ENCODE measurements around the gene NPPC. TPM values are rescaled to one million over a fixed set of nuclear protein-coding genes. Genes with fewer than 3 reads are reported as not detected.

The NPPC gene
- total RNA-seq, 1 donor from 2014 or later: 0.66 TPM

DNA sequence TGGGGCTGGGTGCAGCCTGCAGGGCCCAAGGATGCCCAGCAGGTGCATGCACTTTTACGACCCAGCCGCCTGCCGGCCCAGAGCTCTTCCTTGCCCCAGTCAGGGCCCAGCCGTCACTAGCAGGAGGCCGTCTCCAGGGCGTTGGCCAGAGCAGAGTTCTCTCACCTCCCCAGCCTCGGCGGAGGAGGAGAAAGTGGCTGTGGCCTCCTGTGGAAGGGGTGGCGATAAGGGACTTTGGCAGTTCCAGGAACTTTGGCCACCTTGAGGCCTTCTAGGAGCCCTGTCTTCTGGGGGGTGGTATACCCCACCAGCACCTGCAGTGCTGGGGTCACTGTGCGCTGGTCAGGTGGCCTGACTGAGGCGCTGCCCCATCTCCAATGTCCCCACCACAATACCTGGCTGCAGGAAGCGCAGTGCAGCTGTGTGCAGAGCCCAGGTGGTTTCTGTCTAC lies 22.0 kb downstream of the NPPC start:
- Histone ChIP-seq H3K4me2 (ENCODE audit: low read length) (no peak overlapping the region), H3K79me2 (ENCODE audit: insufficient read depth, low read length) (no peaks in the 10 kb centered on the region), H3K4me3 (ENCODE audit: insufficient read depth, low read depth, low read length) (no peak overlapping the region), H3K36me3 (ENCODE audit: insufficient read depth, low read length) (no peaks in the 10 kb centered on the region), H2AFZ (ENCODE audit: low read depth, low read length) (no peak overlapping the region), H4K20me1 (ENCODE audit: insufficient read depth, low read length) (no peaks in the 10 kb centered on the region), H3K9ac (ENCODE audit: low read length) (no peak overlapping the region), H3K4me1 (ENCODE audit: insufficient read depth, low read length) (no peaks in the 10 kb centered on the region), H3K27me3 (ENCODE audit: insufficient read depth, low read length) (peaks cover 3% of the 10 kb centered on the region), H3K27ac (ENCODE audit: low read depth, low read length) (no peak overlapping the region), H3K9me3 (ENCODE audit: insufficient read depth, low read depth, low read length) (peaks cover 2% of the 10 kb centered on the region)
- FAIRE-seq (no peak), DNase-seq (ENCODE audit: low read depth) (no peak)
- no peak overlapping the region for H3K4me3 Mint-ChIP-seq (ENCODE audit: unreplicated experiment)
- no peaks in the 10 kb centered on the region for H3K36me3 Mint-ChIP-seq (ENCODE audit: low read depth, unreplicated experiment)
- no peaks in the 10 kb centered on the region for H3K4me1 Mint-ChIP-seq (ENCODE audit: low read depth, unreplicated experiment)
- H3K27ac Mint-ChIP-seq (ENCODE audit: unreplicated experiment): no peak overlapping the region
- peaks cover 28% of the 10 kb centered on the region for H3K27me3 Mint-ChIP-seq (ENCODE audit: low read depth, unreplicated experiment)
- TF ChIP-seq, protein P1, sequence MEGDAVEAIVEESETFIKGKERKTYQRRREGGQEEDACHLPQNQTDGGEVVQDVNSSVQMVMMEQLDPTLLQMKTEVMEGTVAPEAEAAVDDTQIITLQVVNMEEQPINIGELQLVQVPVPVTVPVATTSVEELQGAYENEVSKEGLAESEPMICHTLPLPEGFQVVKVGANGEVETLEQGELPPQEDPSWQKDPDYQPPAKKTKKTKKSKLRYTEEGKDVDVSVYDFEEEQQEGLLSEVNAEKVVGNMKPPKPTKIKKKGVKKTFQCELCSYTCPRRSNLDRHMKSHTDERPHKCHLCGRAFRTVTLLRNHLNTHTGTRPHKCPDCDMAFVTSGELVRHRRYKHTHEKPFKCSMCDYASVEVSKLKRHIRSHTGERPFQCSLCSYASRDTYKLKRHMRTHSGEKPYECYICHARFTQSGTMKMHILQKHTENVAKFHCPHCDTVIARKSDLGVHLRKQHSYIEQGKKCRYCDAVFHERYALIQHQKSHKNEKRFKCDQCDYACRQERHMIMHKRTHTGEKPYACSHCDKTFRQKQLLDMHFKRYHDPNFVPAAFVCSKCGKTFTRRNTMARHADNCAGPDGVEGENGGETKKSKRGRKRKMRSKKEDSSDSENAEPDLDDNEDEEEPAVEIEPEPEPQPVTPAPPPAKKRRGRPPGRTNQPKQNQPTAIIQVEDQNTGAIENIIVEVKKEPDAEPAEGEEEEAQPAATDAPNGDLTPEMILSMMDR (IDR thresholded peaks at IDR 0.05; ENCODE audit: insufficient read depth, low read depth, low read length): no peak
- no peak for TF ChIP-seq EZH2 (IDR thresholded peaks at IDR 0.05; ENCODE audit: insufficient read depth, low read length)
- H3K9me3 Mint-ChIP-seq (ENCODE audit: unreplicated experiment): no peaks in the 10 kb centered on the region

DNA sequence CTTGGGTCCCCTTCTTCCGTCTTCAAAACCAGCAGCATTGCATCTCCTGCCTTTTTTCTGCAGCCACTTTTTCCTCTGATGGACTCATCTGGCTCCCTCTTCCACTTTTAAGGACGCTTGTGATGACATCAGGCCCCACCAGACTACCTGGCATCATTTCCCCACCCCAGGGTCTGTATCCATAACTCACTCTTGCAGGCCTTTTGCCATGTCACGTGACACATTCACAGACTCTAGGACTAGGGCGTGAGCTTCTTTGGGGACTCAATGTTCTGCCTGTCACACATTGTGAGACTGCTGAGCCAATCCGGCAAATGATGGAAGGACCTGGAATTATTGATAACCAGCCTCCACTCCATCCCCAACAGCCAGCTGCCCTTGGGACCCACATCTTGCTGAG lies 23.6 kb downstream of the NPPC start:
- H3K4me1 Mint-ChIP-seq (ENCODE audit: low read depth, unreplicated experiment): no peaks in the 10 kb centered on the region
- no peak overlapping the region for H3K4me3 Mint-ChIP-seq (ENCODE audit: unreplicated experiment)
- Histone ChIP-seq H3K36me3 (ENCODE audit: insufficient read depth, low read length) (no peaks in the 10 kb centered on the region), H3K9ac (ENCODE audit: low read length) (no peak overlapping the region), H3K27ac (ENCODE audit: low read depth, low read length) (no peak overlapping the region), H3K9me3 (ENCODE audit: insufficient read depth, low read depth, low read length) (peaks cover 2% of the 10 kb centered on the region), H3K4me3 (ENCODE audit: insufficient read depth, low read depth, low read length) (no peak overlapping the region), H3K4me1 (ENCODE audit: insufficient read depth, low read length) (no peaks in the 10 kb centered on the region), H2AFZ (ENCODE audit: low read depth, low read length) (no peak overlapping the region), H3K79me2 (ENCODE audit: insufficient read depth, low read length) (no peaks in the 10 kb centered on the region), H4K20me1 (ENCODE audit: insufficient read depth, low read length) (no peaks in the 10 kb centered on the region), H3K27me3 (ENCODE audit: insufficient read depth, low read length) (peaks cover 9% of the 10 kb centered on the region), H3K4me2 (ENCODE audit: low read length) (no peak overlapping the region)
- no peak overlapping the region for H3K27ac Mint-ChIP-seq (ENCODE audit: unreplicated experiment)
- H3K27me3 Mint-ChIP-seq (ENCODE audit: low read depth, unreplicated experiment): peaks cover 24% of the 10 kb centered on the region
- DNase-seq (ENCODE audit: low read depth) (no peak), FAIRE-seq (no peak)
- H3K9me3 Mint-ChIP-seq (ENCODE audit: unreplicated experiment): no peaks in the 10 kb centered on the region
- no peaks in the 10 kb centered on the region for H3K36me3 Mint-ChIP-seq (ENCODE audit: low read depth, unreplicated experiment)
- no peak for TF ChIP-seq EZH2 (IDR thresholded peaks at IDR 0.05; ENCODE audit: insufficient read depth, low read length)
- TF ChIP-seq, protein P1 (IDR thresholded peaks at IDR 0.05; ENCODE audit: insufficient read depth, low read depth, low read length): no peak

DNA sequence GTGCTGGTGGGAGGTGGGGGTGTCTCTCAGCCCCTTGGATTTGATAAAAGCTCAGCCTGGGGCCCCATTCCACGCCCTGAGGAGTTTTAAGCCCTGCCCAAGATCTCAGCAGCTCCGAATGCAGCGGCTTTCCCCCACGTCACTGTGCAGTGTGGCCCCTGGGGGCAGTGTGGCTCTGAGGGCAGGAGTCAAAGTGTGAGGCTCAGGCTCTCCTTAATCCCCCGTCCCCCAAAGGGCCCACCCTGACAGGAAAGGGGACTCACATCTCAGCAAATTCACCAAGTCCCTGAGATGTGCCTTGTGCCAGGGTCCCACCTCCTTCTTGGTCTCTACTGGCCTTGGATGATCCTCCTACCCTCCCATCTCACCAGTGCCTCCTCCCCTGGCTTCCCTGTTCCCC lies 25.2 kb downstream of the NPPC start:
- Mint-ChIP-seq H3K36me3 (ENCODE audit: low read depth, unreplicated experiment) (no peaks in the 10 kb centered on the region), H3K4me1 (ENCODE audit: low read depth, unreplicated experiment) (no peaks in the 10 kb centered on the region), H3K9me3 (ENCODE audit: unreplicated experiment) (no peaks in the 10 kb centered on the region), H3K27ac (ENCODE audit: unreplicated experiment) (no peak overlapping the region), H3K4me3 (ENCODE audit: unreplicated experiment) (no peak overlapping the region), H3K27me3 (ENCODE audit: low read depth, unreplicated experiment) (peaks cover 22% of the 10 kb centered on the region)
- DNase-seq (ENCODE audit: low read depth) (no peak), FAIRE-seq (no peak)
- Histone ChIP-seq H3K4me3 (ENCODE audit: insufficient read depth, low read depth, low read length) (no peak overlapping the region), H3K9ac (ENCODE audit: low read length) (no peak overlapping the region), H3K27ac (ENCODE audit: low read depth, low read length) (no peak overlapping the region), H3K4me2 (ENCODE audit: low read length) (no peak overlapping the region), H4K20me1 (ENCODE audit: insufficient read depth, low read length) (no peaks in the 10 kb centered on the region), H3K4me1 (ENCODE audit: insufficient read depth, low read length) (no peaks in the 10 kb centered on the region), H3K36me3 (ENCODE audit: insufficient read depth, low read length) (no peaks in the 10 kb centered on the region), H3K79me2 (ENCODE audit: insufficient read depth, low read length) (no peaks in the 10 kb centered on the region), H3K27me3 (ENCODE audit: insufficient read depth, low read length) (peaks cover 9% of the 10 kb centered on the region), H3K9me3 (ENCODE audit: insufficient read depth, low read depth, low read length) (peaks cover 2% of the 10 kb centered on the region), H2AFZ (ENCODE audit: low read depth, low read length) (no peak overlapping the region)
- no peak for TF ChIP-seq EZH2 (IDR thresholded peaks at IDR 0.05; ENCODE audit: insufficient read depth, low read length)
- TF ChIP-seq, protein P1 (IDR thresholded peaks at IDR 0.05; ENCODE audit: insufficient read depth, low read depth, low read length): no peak

All from astrocyte (in vitro differentiated cells and primary cell).